ENCODE data around the gene NABP1.
A peak's percentile ranks its signal among the peaks of the same experiment; 100 is the strongest.

Gene NABP1

GRCh38 chr2:191670076-191670475, 7.9 kb upstream of the NABP1 start:
- TF ChIP-seq CTCF (IDR thresholded peaks at IDR 0.05; ENCODE audit: insufficient read depth, low read depth, low read length, missing control alignments) = no peak
- no peak overlapping the region for H3K4me3 ChIP-seq (ENCODE audit: low read length)
- DNase-seq (ENCODE audit: low read depth) = no peak

- no peak for TF ChIP-seq CTCF (IDR thresholded peaks at IDR 0.05; ENCODE audit: insufficient read depth, low read depth, low read length, missing control alignments)
These were observed 7.1 kb upstream of the NABP1 start for GRCh38 chr2:191670787-191671186.

GRCh38 chr2:191675807-191676721, 1.9 kb upstream of the NABP1 start:
- no peak for DNase-seq (ENCODE audit: low read depth)
- no peak overlapping the region for H3K4me3 ChIP-seq (ENCODE audit: low read length)

More at GRCh38 chr2:191670787-191671186, 7.1 kb upstream of the NABP1 start:
- DNase-seq (ENCODE audit: low read depth) = no peak
- no peak overlapping the region for H3K4me3 ChIP-seq (ENCODE audit: low read length)

GRCh38 chr2:191676790-191677645, 918 bp upstream of the NABP1 start:
- peak overlapping the region; percentile 74 for H3K4me3 ChIP-seq (ENCODE audit: low read length)
- peak; percentile 77 for DNase-seq (ENCODE audit: low read depth)
- TF ChIP-seq CTCF (IDR thresholded peaks at IDR 0.05; ENCODE audit: insufficient read depth, low read depth, low read length, missing control alignments) = no peak

More at GRCh38 chr2:191675807-191676721, 1.9 kb upstream of the NABP1 start:
- TF ChIP-seq CTCF (IDR thresholded peaks at IDR 0.05; ENCODE audit: insufficient read depth, low read depth, low read length, missing control alignments) = no peak

GRCh38 chr2:191678437-191679100, 633 bp downstream of the NABP1 start:
- peak; percentile 73 for DNase-seq (ENCODE audit: low read depth)
- TF ChIP-seq CTCF (IDR thresholded peaks at IDR 0.05; ENCODE audit: insufficient read depth, low read depth, low read length, missing control alignments) = no peak
- H3K4me3 ChIP-seq (ENCODE audit: low read length) = peak overlapping the region; percentile 74

GRCh38 chr2:191679818-191680600, 2.1 kb downstream of the NABP1 start:
- H3K4me3 ChIP-seq (ENCODE audit: low read length) = peak overlapping the region; percentile 74
- peak; percentile 90 for DNase-seq (ENCODE audit: low read depth)
- TF ChIP-seq CTCF (IDR thresholded peaks at IDR 0.05; ENCODE audit: insufficient read depth, low read depth, low read length, missing control alignments) = no peak
